Heart right ventricle (tissue), 16 donors: ENCODE results near the gene ATG5. TPM values are rescaled to one million over a fixed set of nuclear protein-coding genes. Genes with fewer than 3 reads are reported as not detected.

Experiments
- ATAC-seq, 8 donors: fragments of 200-7000 bp; cut with Tn5 transposase; one replicate each; pipeline ENCODE4 v1.9.1; 2020; ENCODE audit warnings: mild to moderate bottlenecking in 8 of 8, moderate library complexity in 8 of 8, moderate number of reproducible peaks in 1 of 8
- DNase-seq, 2 donors: peaks; one replicate each; pipeline ENCODE4 v3.0.0-alpha.2; 2020
- H3K27ac ChIP-seq, 10 donors: fragments of 200-600 bp; sonication (generic) in 2 of 10; one replicate each; pipeline versions ENCODE4 v1.5.0 to v1.8.0; 2020 to 2022; ENCODE audit warnings: mild to moderate bottlenecking in 3 of 10
- H3K27me3 ChIP-seq, 7 donors: fragments of 200-600 bp; one replicate each; pipeline ENCODE4 v1.8.0; 2021 to 2022; ENCODE audit warnings: mild to moderate bottlenecking in 2 of 7
- H3K36me3 ChIP-seq, 9 donors: fragments of 200-600 bp; sonication (generic) in 1 of 9; one replicate each; pipeline versions ENCODE4 v1.5.0 to v1.8.0; 2020 to 2022; ENCODE audit warnings: mild to moderate bottlenecking in 2 of 9
- H3K4me1 ChIP-seq, 9 donors: fragments of 200-600 bp; sonication (generic) in 1 of 9; one replicate each; pipeline versions ENCODE4 v1.5.0 to v1.8.0; 2020 to 2022; ENCODE audit warnings: mild to moderate bottlenecking in 4 of 9
- H3K4me3 ChIP-seq, 10 donors: fragments of 200-600 bp; sonication (generic) in 2 of 10; one replicate each; pipeline versions ENCODE4 v1.5.0 to v1.8.0; 2020 to 2022; ENCODE audit warnings: mild to moderate bottlenecking in 7 of 10, moderate library complexity in 2 of 10
- H3K9me3 ChIP-seq, 11 donors: fragments of 200-600 bp in 10 of 11; sonication (generic) in 2 of 11; one replicate each; pipeline versions ENCODE4 v1.5.0 to v1.8.0; 2013 to 2022; ENCODE audit warnings: mild to moderate bottlenecking in 2 of 11, control low read depth in 1 of 11, moderate library complexity in 1 of 11
- WGBS, 2 donors: extraction: QIAGEN DNeasy Blood & Tissue Kit; methylation state at CpG; one replicate each; pipeline ENCODE4 v1.1.7; 2013; ENCODE audit warnings: inconsistent platforms in 1 of 2; 5-methylcytosine and 5-hydroxymethylcytosine counted together
- intact Hi-C, 10 donors: fragments of 100-400 bp; cut with DNase I; formaldehyde crosslinking; loops; one replicate each; pipeline versions ENCODE4 v1.11.1 to v1.14.2; 2022
- polyA plus RNA-seq, 2 donors: library from polyadenylated mRNA; stranded (reverse); fragments of 200-250 nt; gene quantifications; one replicate each; pipeline ENCODE4 v1.2.3, GENCODE V29; 2013
- total RNA-seq, 10 donors: library from RNA; stranded (reverse); fragmentation: NEBNext Ultra II Directional in 3 of 10; extraction: Animal tissue kit (Norgen Biotek cat#: 25700) in 3 of 10; gene quantifications; one replicate each; pipeline versions ENCODE4 v1.2.1 to v1.2.4, GENCODE V29; 2021 to 2023
- TF ChIP-seq, protein P1 (sequence below), 9 donors: fragments of 200-600 bp; sonication (generic) in 2 of 9; IDR thresholded peaks; one replicate each; pipeline versions ENCODE4 v1.5.0 to v1.8.0; 2021 to 2022; ENCODE audit warnings: antibody characterized with exemption in 9 of 9, mild to moderate bottlenecking in 5 of 9, moderate library complexity in 1 of 9
- donor health status: Arrhythmogenic right ventricular cardiomyopathy.
- donor health status: ischemic (EF 13 %, LVEDD 7.1; RV severe dilation, severe dysfunction).
- donor health status: healthy with polysubstance abuse.
- donor health status: DM: no; HTN: yes; CAD: no.
- donor health status: DM: no; HTN: no; CAD: no.
- donor health status: ischemic (EF 25% LVEDD 6.9; RV normal size, moderate dysfunction).
- donor health status: ischemic (EF 25% LVEDD 5.7; RV mildly dilated, moderate dysfunction).
- donor health status: healthy.
- donor health status: DM: yes; HTN: yes; CAD: no.
- donor health status: Ischemic cardiomyopathy.
- donor health status: ischemic (EF 35%, LVEDD 5.7; RV mildly dilated, moderate dysfunction).
- donor health status: nonischemic (EF 11% LVEDD 7.7; RV severe dilation, severe dysfunction).
- donor health status: DM: yes; HTN: yes; CAD: no.
- donor health status: PGD.
- donor health status: ischemic (EF 29% LVEDD 5.4; RV normal size, mild dysfunction).
- donor health status: nonischemic (EF 23%, LVEDD 6.1; RV moderate dilation, normal function).

The ATG5 gene
- total and polyA plus RNA-seq, 12 donors: 12.6 to 18.0 (median 15.0) TPM

DNA sequence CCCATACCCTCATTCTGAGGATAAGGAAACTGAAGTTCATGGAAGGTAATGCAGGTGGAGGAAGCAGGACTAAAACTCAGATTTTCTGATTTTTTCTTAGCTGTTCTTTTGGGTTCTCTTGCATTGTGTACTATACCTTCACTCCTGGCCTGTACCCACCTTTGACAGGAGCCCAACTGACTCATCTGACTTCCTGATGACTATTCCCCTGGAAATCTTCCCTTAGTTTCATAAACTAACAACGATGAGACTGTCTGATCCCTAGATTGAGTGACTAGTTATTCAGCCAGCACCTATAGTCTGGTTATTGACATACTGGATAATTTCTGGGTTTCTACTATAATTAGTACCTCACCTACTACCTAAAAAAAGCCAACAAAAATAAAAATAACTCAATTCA is 45.1 kb upstream of the ATG5 start:
- intact Hi-C loops: no loop called here
- ATAC-seq (no peak), DNase-seq (no peak)
- Histone ChIP-seq H3K27ac (no peak overlapping the region), H3K4me1 (no peaks in the 10 kb centered on the region), H3K36me3 (no peaks in the 10 kb centered on the region), H3K4me3 (no peak overlapping the region), H3K27me3 (peaks cover 0 to 14% (median 4%) of the 10 kb centered on the region in 7 donors), H3K9me3 (no peaks in the 10 kb centered on the region)
- WGBS, 2 donors: 70 to 80% methylated on average over 1 of the region's 1 CpG
- TF ChIP-seq, protein P1, sequence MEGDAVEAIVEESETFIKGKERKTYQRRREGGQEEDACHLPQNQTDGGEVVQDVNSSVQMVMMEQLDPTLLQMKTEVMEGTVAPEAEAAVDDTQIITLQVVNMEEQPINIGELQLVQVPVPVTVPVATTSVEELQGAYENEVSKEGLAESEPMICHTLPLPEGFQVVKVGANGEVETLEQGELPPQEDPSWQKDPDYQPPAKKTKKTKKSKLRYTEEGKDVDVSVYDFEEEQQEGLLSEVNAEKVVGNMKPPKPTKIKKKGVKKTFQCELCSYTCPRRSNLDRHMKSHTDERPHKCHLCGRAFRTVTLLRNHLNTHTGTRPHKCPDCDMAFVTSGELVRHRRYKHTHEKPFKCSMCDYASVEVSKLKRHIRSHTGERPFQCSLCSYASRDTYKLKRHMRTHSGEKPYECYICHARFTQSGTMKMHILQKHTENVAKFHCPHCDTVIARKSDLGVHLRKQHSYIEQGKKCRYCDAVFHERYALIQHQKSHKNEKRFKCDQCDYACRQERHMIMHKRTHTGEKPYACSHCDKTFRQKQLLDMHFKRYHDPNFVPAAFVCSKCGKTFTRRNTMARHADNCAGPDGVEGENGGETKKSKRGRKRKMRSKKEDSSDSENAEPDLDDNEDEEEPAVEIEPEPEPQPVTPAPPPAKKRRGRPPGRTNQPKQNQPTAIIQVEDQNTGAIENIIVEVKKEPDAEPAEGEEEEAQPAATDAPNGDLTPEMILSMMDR (IDR thresholded peaks at IDR 0.05): no peak

DNA sequence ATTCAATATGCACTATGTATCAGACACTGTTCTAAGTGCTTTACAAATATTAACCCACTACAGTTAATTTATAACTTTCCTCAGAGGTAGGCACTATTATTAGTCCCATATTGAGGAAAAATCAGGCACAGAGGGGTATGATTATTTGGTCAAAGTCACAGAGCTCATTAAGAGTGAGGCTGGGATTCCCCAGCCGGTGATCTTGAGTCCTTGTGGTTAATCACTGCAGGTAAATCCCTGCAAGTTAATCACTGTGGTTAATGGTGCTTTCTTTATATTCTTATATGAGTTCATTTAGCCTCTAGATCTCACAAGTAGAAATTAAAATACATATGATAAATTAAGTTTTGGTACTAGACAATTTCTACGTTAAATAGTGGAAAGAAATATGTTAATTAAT is 44.2 kb upstream of the ATG5 start:
- no peak for ATAC-seq
- 87 to 93% methylated on average over 2 of the region's 2 CpGs for WGBS, 2 donors
- TF ChIP-seq, protein P1 (IDR thresholded peaks at IDR 0.05): peak in 1 of 9 donors; percentile 2
- Histone ChIP-seq H3K27me3 (peaks cover 0 to 20% (median 4%) of the 10 kb centered on the region in 7 donors), H3K4me1 (no peaks in the 10 kb centered on the region), H3K27ac (no peak overlapping the region), H3K4me3 (no peak overlapping the region), H3K9me3 (no peaks in the 10 kb centered on the region), H3K36me3 (no peaks in the 10 kb centered on the region)
- DNase-seq: no peak
- intact Hi-C loops: no loop called here

DNA sequence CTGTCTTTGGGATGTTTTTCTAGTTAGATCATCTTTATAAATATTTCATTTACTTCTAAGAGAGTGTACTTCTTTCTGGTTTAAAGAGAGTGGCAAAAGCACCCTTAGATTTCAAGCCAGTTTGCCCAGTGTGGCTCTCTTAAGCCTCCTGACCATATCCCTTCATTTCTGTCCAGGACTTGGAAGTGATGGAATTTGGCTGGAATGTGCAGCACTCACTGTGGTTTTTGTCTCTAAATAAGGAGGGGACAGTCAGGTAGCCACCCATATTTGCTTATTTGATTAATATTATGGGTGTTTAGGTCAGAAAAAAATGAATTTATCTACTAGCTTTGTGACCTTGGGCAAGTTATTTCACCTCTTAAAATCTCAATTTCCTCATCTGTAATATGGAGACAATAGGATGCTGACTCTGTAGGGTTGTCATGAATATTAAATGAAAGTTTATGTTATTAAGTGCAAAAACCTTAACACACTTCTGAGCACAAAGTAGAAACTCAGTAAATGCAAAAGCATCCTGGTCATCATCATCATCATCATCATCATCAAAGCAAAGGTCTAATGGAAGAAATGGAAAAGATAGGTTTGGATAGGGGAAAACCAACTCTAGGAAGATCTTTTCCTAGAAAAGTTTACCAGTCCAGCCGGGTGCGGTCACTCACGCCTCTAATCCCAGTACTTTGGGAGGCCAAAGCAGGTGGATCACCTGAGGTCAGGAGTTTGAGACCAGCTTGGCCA is 38.0 kb upstream of the ATG5 start:
- DNase-seq (no peak), ATAC-seq (no peak)
- H3K27ac ChIP-seq: no peak overlapping the region
- TF ChIP-seq, protein P1 (IDR thresholded peaks at IDR 0.05): no peak
- no peaks in the 10 kb centered on the region for H3K9me3 ChIP-seq
- WGBS, 2 donors: 90 to 95% methylated on average over 3 of the region's 3 CpGs
- H3K36me3 ChIP-seq: no peaks in the 10 kb centered on the region
- H3K27me3 ChIP-seq: peaks cover 10 to 60% (median 38%) of the 10 kb centered on the region in 7 donors
- peaks cover 0 to 16% (median 11%) of the 10 kb centered on the region in 9 donors for H3K4me1 ChIP-seq
- intact Hi-C loops: no loop called here
- no peak overlapping the region for H3K4me3 ChIP-seq

DNA sequence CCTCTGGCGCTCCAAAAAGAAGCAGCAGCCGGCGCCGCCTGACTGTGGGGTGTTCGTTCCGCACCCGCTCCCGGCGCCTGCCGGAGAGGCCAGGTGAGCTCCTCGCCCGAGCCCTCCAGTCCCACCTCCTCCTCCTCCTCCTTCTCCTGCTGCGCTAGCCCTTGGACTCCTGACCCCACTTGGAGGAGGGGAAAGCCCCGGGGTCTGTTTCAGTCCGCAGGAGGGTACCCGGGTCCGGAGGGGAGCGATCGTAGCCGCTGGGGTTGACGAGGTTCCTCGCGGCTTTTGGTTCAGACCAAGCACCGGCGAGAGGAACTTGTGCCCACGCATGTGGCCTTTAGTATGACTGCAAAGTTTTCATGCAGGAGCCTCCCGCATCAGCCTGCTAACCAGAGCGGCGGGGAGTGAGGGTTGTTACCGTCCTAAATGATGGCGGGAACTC is 35.5 kb upstream of the ATG5 start:
- 1 to 3% methylated on average over 31 of the region's 31 CpGs for WGBS, 2 donors
- peaks cover 0 to 16% (median 11%) of the 10 kb centered on the region in 9 donors for H3K4me1 ChIP-seq
- ATAC-seq: peak in 2 of 8 donors; percentile 19 to 22
- H3K27ac ChIP-seq: no peak overlapping the region
- DNase-seq: peak in 1 of 2 donors; percentile 11
- intact Hi-C loops: no loop called here
- H3K27me3 ChIP-seq: peaks cover 16 to 77% (median 60%) of the 10 kb centered on the region in 7 donors
- H3K4me3 ChIP-seq: peak overlapping the region; percentile 3 to 55 (median 39)
- no peaks in the 10 kb centered on the region for H3K9me3 ChIP-seq
- TF ChIP-seq, protein P1 (IDR thresholded peaks at IDR 0.05): no peak
- no peaks in the 10 kb centered on the region for H3K36me3 ChIP-seq
